Ishikawa (cell line): ENCODE data around the gene CTXN1.

Experiments
- CEBPB ChIP-seq: IDR thresholded peaks from 2 replicates; pipeline ENCODE4 v1.6.1; 2012
- CREB1 ChIP-seq: IDR thresholded peaks from 2 replicates; pipeline ENCODE4 v1.6.1; 2012; ENCODE audit warnings: low read depth
- EGR1 ChIP-seq: IDR thresholded peaks from 2 replicates; pipeline ENCODE4 v1.6.1; 2012
- EP300 ChIP-seq: IDR thresholded peaks from 2 replicates; pipeline ENCODE4 v1.6.1; 2012; ENCODE audit warnings: borderline replicate concordance
- FOXM1 ChIP-seq: IDR thresholded peaks from 2 replicates; pipeline ENCODE4 v1.6.1; 2012; ENCODE audit warnings: low read depth, borderline replicate concordance
- MAX ChIP-seq: IDR thresholded peaks from 2 replicates; pipeline ENCODE4 v1.6.1; 2012
- NFIC ChIP-seq: IDR thresholded peaks from 2 replicates; pipeline ENCODE4 v1.6.1; 2012
- RAD21 ChIP-seq: IDR thresholded peaks from 2 replicates; pipeline ENCODE4 v1.6.1; 2012; ENCODE audit warnings: low read depth
- REST ChIP-seq: IDR thresholded peaks from 2 replicates; pipeline ENCODE4 v1.6.1; 2012; ENCODE audit warnings: low read depth, mild to moderate bottlenecking
- TAF1 ChIP-seq: IDR thresholded peaks from 2 replicates; pipeline ENCODE4 v1.6.1; 2012; ENCODE audit warnings: low read depth, mild to moderate bottlenecking
- TCF12 ChIP-seq: IDR thresholded peaks from 2 replicates; pipeline ENCODE4 v1.6.1; 2012; ENCODE audit warnings: low read depth
- TEAD4 ChIP-seq: IDR thresholded peaks from 2 replicates; pipeline ENCODE4 v1.6.1; 2012
- USF1 ChIP-seq: IDR thresholded peaks from 2 replicates; pipeline ENCODE4 v1.6.1; 2012
- YY1 ChIP-seq: IDR thresholded peaks from 2 replicates; pipeline ENCODE4 v1.6.1; 2012; ENCODE audit warnings: low read depth
- ZBTB7A ChIP-seq: IDR thresholded peaks from 2 replicates; pipeline ENCODE4 v1.6.1; 2012; ENCODE audit warnings: low read depth

CTXN1 gene

DNA sequence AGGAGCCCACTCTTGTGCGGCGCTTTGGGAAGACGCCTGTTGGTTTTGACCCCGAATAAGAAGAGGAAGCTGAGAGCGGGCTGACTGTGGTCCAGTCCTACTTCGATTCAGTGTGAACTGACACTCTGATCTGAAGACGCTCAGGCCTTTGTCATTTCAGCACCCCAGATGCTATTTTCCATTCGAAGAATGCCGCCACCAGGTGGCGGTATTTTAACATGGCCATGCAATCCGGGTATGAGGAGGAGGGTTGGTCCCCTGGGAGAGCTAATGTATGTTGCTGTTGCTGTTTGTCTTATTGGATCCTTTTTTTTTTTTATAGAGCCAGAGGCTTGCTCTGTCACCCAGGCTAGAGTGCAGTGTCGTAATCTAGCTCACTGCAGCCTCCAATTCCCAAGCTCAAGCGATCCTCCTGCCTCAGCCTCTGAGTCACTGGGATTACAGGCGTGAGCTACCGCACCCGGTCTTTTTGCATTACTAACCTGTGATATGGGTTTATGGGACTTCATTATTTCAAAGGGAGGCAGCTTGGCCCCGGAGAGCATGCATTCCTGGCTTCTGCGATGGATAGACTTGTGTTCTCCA lies 18.3 kb upstream of the CTXN1 start:
- TF ChIP-seq TCF12, result no peak
- peak; percentile 79 for TF ChIP-seq RAD21
- no peak for TF ChIP-seq EGR1
- peak; percentile 56; the same call in 1 of the 2 replicates for TF ChIP-seq TEAD4
- TF ChIP-seq NFIC, result no peak
- peak; percentile 32; the same call in 1 of the 2 replicates for TF ChIP-seq REST
- TF ChIP-seq USF1, result no peak

DNA sequence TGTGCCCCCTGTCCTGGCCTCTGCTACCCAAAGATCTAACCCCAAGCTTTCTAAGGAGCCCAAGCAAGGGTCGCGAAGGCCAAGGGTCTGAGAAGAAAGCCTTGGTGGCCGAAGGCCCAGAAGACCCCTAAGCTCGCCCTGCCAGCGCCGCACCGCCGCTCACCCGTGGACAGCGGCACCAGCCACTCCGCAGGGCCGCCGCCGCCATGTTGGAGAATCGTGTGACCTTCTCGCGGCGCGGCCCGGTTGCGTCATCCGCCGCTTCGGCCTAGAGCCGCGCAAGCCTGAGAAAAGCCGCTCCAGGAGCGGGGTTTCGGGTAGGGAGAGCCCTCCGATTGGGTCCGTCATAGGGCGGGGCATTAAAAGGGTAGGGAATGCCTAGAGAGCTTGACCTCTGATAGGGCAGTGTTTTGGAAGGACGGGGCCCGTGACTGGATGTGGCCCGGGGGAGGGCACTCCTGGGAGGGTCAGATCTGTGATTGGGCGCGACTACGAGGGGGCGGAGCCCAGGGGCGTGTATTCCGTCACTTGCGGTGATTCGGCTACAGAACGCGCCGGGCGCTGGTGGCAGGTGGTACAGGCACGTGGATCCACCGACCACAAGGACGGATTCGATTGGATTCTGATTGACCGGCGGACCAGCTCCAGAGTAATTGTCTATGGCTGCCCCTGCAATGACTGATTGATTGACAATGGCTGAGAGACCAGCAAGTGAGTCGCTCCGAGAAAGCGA lies 17.7 kb upstream of the CTXN1 start, which contains the start of gene TIMM44:
Gene TIMM44 (minus strand): TSS at position 223 of the 733 bp plus-strand sequence. CDS start 15 bp downstream, at position 208.
- TF ChIP-seq TEAD4 (no peak; the same call in none of the 2 replicates), EP300 (no peak), CEBPB (peak; percentile 95), TAF1 (peak; percentile 99), TCF12 (peak; percentile 67; the same call in 1 of the 2 replicates), USF1 (peak; percentile 79), NFIC (peak; percentile 16), EGR1 (no peak), ZBTB7A (peak; percentile 80; the same call in 1 of the 2 replicates), MAX (peak; percentile 97), REST (peak; percentile 44), CREB1 (peak; percentile 85), FOXM1 (no peak), RAD21 (no peak), YY1 (peak; percentile 97)

DNA sequence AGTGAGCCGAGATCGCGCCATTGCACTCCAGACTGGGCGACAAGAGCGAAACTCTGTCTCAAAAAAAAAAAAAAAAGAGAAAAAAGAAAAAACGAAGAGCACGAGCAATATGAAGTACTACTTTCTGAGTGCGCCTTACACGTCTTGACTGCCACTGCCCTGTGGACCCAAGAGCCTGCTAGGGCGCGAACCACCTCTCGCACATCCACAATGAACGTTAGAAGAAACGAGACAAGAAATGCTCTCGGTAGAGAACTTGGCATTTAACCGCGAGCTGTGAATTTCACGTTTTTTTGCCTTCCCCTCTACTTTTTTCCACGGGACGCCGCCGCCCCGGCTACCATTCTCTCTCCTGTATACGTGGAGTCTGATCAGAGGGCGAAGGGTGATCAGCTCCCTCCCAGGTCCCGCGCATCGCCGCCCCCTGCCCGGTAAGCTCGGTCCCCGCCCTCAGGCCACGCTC lies 17.1 kb upstream of the CTXN1 start:
- no peak for TF ChIP-seq TEAD4
- TF ChIP-seq ZBTB7A, result no peak
- TF ChIP-seq EP300, result no peak

GRCh38 chr19:7941895-7942596 lies 16.1 kb upstream of the CTXN1 start:
- no peak for TF ChIP-seq ZBTB7A
- TF ChIP-seq USF1, result no peak
- no peak for TF ChIP-seq EP300
- no peak for TF ChIP-seq NFIC

- TF ChIP-seq REST (no peak), TAF1 (no peak), MAX (no peak)
These were observed 14.9 kb upstream of the CTXN1 start for GRCh38 chr19:7940841-7941240.
